Pulmonary artery endothelial cell (primary cell): Measurements from ENCODE around the gene ANKUB1. TPM values are rescaled to one million over a fixed set of nuclear protein-coding genes. Genes with fewer than 3 reads are reported as not detected.

Experiments
- DNase-seq: peaks from one replicate; pipeline ENCODE4 v3.0.0-alpha.2; 2011; ENCODE audit warnings: low read depth, low spot score
- total RNA-seq: library from RNA; depleted of rRNA; stranded (reverse); fragments of >200 nt; gene quantifications from 2 replicates; pipeline ENCODE4 v1.2.3, GENCODE V29; 2014

The ANKUB1 gene
- total RNA-seq, 1 donor from 2014 or later = not detected

- no peak for DNase-seq
These were observed 18.5 kb upstream of the ANKUB1 start for GRCh38 chr3:149810846-149811245.

- DNase-seq = no peak
These were observed 17.3 kb upstream of the ANKUB1 start for GRCh38 chr3:149809699-149810098.

- peak; percentile 41 for DNase-seq
These were observed 16.0 kb upstream of the ANKUB1 start for GRCh38 chr3:149808209-149808829.

- no peak for DNase-seq
These were observed 13.9 kb upstream of the ANKUB1 start for GRCh38 chr3:149806171-149806778.

- no peak for DNase-seq
These were observed 9.3 kb upstream of the ANKUB1 start for GRCh38 chr3:149801639-149802038.

- no peak for DNase-seq
These were observed 8.8 kb upstream of the ANKUB1 start for GRCh38 chr3:149801195-149801594.

GRCh38 chr3:149800693-149801092, 8.3 kb upstream of the ANKUB1 start:
- no peak for DNase-seq

GRCh38 chr3:149796026-149796425, 3.7 kb upstream of the ANKUB1 start:
- DNase-seq = no peak

GRCh38 chr3:149790698-149791097, 1.7 kb downstream of the ANKUB1 start:
- no peak for DNase-seq

GRCh38 chr3:149790268-149790667, 2.1 kb downstream of the ANKUB1 start:
- DNase-seq = no peak

GRCh38 chr3:149784064-149784704, 8.2 kb downstream of the ANKUB1 start:
- no peak for DNase-seq

- DNase-seq = no peak
These were observed 8.8 kb downstream of the ANKUB1 start for GRCh38 chr3:149783576-149783975.

- DNase-seq = no peak
These were observed 10.6 kb downstream of the ANKUB1 start for GRCh38 chr3:149781741-149782140.

GRCh38 chr3:149781211-149781610, 11.1 kb downstream of the ANKUB1 start:
- no peak for DNase-seq

- no peak for DNase-seq
These were observed 14.7 kb downstream of the ANKUB1 start for GRCh38 chr3:149777414-149778214.

- no peak for DNase-seq
These were observed 16.2 kb downstream of the ANKUB1 start for GRCh38 chr3:149776170-149776569.

GRCh38 chr3:149772861-149773260, 19.5 kb downstream of the ANKUB1 start:
- no peak for DNase-seq

GRCh38 chr3:149771652-149772271, 20.6 kb downstream of the ANKUB1 start:
- DNase-seq = no peak

GRCh38 chr3:149770246-149770645, 22.1 kb downstream of the ANKUB1 start:
- no peak for DNase-seq

GRCh38 chr3:149768704-149769103, 23.6 kb downstream of the ANKUB1 start:
- DNase-seq = no peak

GRCh38 chr3:149767720-149768119, 24.6 kb downstream of the ANKUB1 start:
- DNase-seq = no peak
